Dermis microvascular lymphatic vessel endothelial cell (primary cell): ENCODE results near the gene C3orf85. TPM values are rescaled to one million over a fixed set of nuclear protein-coding genes. Genes with fewer than 3 reads are reported as not detected.

Experiments used
- DNase-seq, 2 donors: peaks; one replicate each; pipeline versions ENCODE4 v3.0.0 to v3.0.0-alpha.2; 2010; ENCODE audit warnings: low read depth in 2 of 2
- total RNA-seq: library from RNA; depleted of rRNA; stranded (reverse); fragments of >200 nt; gene quantifications from 2 replicates; pipeline ENCODE4 v1.2.1, GENCODE V29; 2014

C3orf85 gene
- total RNA-seq, 1 donor from 2014 or later: not detected

DNA sequence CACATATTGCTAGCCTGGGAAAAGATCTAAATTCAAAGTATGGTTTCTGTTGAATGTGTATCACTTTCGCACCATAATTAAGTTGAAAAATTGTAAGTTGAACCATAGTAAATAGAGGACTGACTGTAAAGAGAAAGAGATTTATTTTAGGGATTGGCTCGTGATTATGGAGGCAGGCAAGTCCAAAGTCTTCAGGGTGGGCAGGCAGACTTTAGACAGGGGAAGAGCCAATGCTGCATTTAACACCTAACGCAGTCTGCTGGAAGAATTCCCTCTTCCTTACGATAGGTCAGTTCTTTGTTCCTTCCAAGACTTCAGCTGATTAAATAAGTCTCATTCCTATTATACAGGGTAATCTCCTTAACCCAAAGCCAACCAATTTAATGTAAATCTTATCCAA lies 15.8 kb downstream of the C3orf85 start:
- DNase-seq: no peak

DNA sequence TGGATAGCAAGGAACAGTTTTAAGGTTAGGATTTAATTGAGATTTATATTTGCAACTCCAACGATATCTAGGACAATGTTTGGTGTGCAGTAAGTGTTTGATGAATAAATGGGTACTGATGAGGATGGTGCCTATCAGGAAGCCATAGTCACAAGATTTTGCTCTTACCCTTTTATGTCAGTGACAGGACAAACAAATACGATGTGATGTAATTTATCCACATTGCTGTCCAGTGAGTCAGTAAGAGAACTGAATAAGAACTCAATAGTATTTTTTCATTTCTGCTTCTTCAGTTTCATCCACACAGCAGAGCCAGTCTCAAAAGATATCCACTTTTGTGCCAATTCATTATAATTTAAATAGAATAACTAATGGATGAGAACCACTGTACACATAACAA lies 18.5 kb downstream of the C3orf85 start:
- no peak for DNase-seq

GRCh38 chr3:109155828-109156227 lies 19.3 kb downstream of the C3orf85 start:
- DNase-seq: no peak

GRCh38 chr3:109161487-109162123 lies 25.1 kb downstream of the C3orf85 start:
- no peak for DNase-seq

DNA sequence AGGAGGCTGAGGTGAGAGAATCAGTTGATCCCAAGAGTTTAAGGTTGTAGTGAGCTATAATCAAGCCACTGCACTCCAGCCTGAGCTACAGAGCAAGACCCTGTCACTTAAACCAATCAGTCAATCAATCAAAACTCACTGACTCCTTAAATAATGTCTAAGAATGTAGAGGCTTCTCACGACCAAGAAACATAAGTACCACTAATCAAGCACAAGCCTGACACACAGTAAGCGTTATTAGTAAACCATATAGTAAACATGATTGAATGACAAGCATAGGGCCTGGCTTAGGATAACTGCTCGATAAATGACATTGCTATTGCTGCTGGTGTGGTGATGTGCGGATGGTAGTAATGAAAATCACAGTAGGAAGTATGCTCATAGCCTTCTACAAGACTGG lies 29.4 kb downstream of the C3orf85 start:
- DNase-seq: no peak

- DNase-seq: no peak
Observed at GRCh38 chr3:109171479-109171878, 35.0 kb downstream of the C3orf85 start.

GRCh38 chr3:109175411-109175810 lies 38.9 kb downstream of the C3orf85 start:
- DNase-seq: no peak

DNA sequence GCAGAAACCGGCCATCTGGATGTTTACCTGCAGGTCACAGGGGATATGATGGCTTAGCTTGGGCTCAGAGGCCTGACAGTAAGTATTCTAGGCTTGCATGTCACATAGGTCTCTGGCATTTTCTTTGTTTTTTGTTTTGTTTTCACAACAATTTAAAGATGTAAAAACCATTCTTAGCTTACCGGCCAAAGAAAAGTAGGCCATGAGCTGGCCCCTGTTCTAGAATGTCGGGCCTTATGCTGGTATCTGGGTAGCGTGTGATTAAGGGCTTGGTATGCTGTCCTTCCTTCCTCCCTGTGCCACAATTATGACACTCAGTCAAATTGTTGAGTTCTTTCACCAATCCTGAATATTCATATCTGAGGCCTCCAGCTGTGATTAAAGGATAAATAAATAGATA lies 40.2 kb downstream of the C3orf85 start:
- DNase-seq: no peak

- DNase-seq: no peak
Observed at GRCh38 chr3:109177908-109178307, 41.4 kb downstream of the C3orf85 start.

- DNase-seq: no peak
Observed at GRCh38 chr3:109178708-109179107, 42.2 kb downstream of the C3orf85 start.

DNA sequence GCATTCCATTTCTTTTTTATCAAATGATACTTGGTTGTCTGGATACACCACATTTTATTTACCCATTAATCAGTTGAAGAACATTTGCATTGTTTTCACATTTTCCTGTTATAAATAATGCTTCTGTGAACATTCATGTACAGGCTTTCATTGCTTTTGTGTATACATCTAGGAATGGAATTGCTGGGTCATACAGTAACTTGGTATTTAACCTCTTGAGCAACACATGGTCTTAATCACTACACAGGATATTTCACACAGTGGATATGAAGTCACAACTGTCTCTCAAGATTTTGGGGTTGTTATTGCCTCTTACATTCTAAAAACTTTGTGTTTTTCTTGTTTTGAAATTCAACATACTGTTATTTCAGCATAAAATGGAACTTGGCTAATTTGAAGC lies 48.2 kb downstream of the C3orf85 start:
- no peak for DNase-seq

DNA sequence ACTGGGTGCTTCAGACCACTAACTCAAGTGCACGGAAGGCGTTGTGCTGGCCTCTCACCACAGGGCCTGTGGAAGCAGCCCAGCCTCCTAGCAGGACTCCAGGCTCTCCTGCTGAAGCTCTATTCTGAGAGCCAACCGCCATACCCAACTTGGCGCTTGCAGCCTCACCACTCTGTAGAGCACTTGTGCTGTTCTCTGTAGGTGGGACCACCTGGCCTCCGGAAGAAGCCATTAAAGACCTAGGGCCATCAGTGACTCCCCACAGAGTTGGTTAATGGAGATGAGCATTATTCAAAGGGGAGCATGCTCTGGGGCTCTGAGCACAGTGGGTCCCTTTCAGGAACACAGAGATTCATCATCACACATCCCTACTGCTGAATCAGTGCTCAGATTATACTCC lies 50.9 kb downstream of the C3orf85 start:
- DNase-seq: no peak

- peak in 1 of 2 donors; percentile 16 for DNase-seq
Observed at GRCh38 chr3:109188741-109189140, 52.2 kb downstream of the C3orf85 start.

- no peak for DNase-seq
Observed at GRCh38 chr3:109191421-109191820, 54.9 kb downstream of the C3orf85 start.

DNA sequence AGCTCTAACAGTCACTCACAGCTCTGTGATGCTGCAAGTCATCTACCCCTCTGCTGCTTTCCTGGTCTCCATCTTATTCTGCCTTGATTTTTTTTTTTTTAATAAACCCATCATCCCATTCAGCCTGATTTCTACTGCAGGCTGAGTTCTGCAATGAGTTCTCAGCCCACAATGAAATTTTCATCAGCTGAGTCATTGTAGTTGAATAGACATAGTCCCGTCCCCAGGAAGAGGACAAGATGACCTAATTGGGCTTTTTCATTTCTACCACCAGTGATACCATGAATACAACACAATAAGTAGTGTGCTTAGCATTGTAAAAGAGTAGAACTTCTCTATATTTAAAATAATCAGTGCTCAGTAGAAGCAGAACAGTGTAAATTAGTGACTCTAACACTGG lies 59.3 kb downstream of the C3orf85 start:
- DNase-seq: peak; percentile 45 to 53

Other genes starting within 250 kb of the C3orf85 start
- not detected in 2 replicates for gene GUCA1C, start 182.8 kb upstream of the C3orf85 start, total RNA-seq
- not detected in 2 replicates for gene MORC1, start 18.6 kb upstream of the C3orf85 start, total RNA-seq
- gene DPPA2, start 179.8 kb downstream of the C3orf85 start, total RNA-seq: not detected in 2 replicates
- not detected in 2 replicates for gene DPPA4, start 200.8 kb downstream of the C3orf85 start, total RNA-seq